Activated CD8-positive, alpha-beta T cell treated with anti-CD3 and anti-CD28 coated beads for 36 hours (primary cell): Measurements from ENCODE around the gene PTPN11. TPM values are rescaled to one million over a fixed set of nuclear protein-coding genes. Genes with fewer than 3 reads are reported as not detected.

Source experiments
- ATAC-seq: fragments of 200-7000 bp; cut with Tn5 transposase; one replicate; pipeline ENCODE4 v1.10.0; 2021; ENCODE audit warnings: mild to moderate bottlenecking, moderate library complexity
- CTCF ChIA-PET: fragments of 350-600 bp; sonication (Branson Sonifier 250); formaldehyde crosslinking; loops from one replicate; lab custom pipeline; 2021; ENCODE audit warnings: antibody characterized with exemption; lab: Charles Lee
- POLR2A ChIA-PET: fragments of 350-600 bp; sonication (Branson Sonifier 250); formaldehyde crosslinking; loops from one replicate; lab custom pipeline; 2021; ENCODE audit warnings: antibody characterized with exemption; lab: Charles Lee
- DNase-seq: peaks from one replicate; pipeline ENCODE4 v3.0.0-alpha.2; 2020
- H3K27ac Mint-ChIP-seq: one replicate; pipeline ENCODE4 v1.8.0; 2021; ENCODE audit warnings: mild to moderate bottlenecking, mixed read lengths
- H3K27me3 Mint-ChIP-seq: one replicate; pipeline ENCODE4 v1.8.0; 2021; ENCODE audit warnings: mixed read lengths
- H3K36me3 Mint-ChIP-seq: one replicate; pipeline ENCODE4 v1.8.0; 2021; ENCODE audit warnings: low read depth, mixed read lengths
- H3K4me1 Mint-ChIP-seq: one replicate; pipeline ENCODE4 v1.8.0; 2021; ENCODE audit warnings: low read depth, mixed read lengths
- H3K4me3 Mint-ChIP-seq: one replicate; pipeline ENCODE4 v1.8.0; 2021; ENCODE audit warnings: mild to moderate bottlenecking, moderate library complexity, mixed read lengths
- H3K9me3 Mint-ChIP-seq: one replicate; pipeline ENCODE4 v1.8.0; 2021; ENCODE audit warnings: mixed read lengths
- intact Hi-C: fragments of 100-400 bp; cut with micrococcal nuclease; formaldehyde crosslinking; loops from one replicate; pipeline ENCODE4 v1.10.0; 2022
- total RNA-seq, 2 experiments: library from RNA; stranded (reverse); gene quantifications; one replicate each; pipeline ENCODE4 v1.2.3, GENCODE V29; 2021
- TF ChIP-seq, protein P1 (sequence below): fragments of 200-600 bp; IDR thresholded peaks from one replicate; pipeline ENCODE4 v1.8.0; 2022; ENCODE audit warnings: antibody characterized with exemption, mild to moderate bottlenecking

Gene PTPN11
- total RNA-seq, 2 experiments from 2014 or later = 131 to 142 TPM

DNA sequence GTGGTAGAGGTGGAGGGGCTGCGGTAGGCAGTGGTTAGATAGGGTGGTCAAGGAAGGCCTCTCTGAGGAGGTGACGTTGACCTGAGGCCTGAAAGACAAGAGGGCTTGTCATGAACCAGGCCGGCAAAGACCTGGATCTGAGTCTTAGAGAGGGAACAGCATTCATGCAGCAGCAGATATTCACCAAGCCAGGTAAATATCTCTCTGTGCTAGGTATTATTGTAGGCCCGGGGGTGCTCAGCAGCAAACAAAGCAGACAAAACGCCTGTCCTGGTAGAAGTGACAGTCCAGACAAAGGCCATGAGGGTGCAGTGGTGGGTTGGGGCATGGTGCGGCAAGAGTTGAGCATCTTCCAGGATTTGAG lies 117.6 kb downstream of the PTPN11 start:
- TF ChIP-seq, protein P1, sequence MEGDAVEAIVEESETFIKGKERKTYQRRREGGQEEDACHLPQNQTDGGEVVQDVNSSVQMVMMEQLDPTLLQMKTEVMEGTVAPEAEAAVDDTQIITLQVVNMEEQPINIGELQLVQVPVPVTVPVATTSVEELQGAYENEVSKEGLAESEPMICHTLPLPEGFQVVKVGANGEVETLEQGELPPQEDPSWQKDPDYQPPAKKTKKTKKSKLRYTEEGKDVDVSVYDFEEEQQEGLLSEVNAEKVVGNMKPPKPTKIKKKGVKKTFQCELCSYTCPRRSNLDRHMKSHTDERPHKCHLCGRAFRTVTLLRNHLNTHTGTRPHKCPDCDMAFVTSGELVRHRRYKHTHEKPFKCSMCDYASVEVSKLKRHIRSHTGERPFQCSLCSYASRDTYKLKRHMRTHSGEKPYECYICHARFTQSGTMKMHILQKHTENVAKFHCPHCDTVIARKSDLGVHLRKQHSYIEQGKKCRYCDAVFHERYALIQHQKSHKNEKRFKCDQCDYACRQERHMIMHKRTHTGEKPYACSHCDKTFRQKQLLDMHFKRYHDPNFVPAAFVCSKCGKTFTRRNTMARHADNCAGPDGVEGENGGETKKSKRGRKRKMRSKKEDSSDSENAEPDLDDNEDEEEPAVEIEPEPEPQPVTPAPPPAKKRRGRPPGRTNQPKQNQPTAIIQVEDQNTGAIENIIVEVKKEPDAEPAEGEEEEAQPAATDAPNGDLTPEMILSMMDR = no peak
- peaks cover 3% of the 10 kb centered on the region for H3K4me1 Mint-ChIP-seq
- peaks cover 2% of the 10 kb centered on the region for H3K27me3 Mint-ChIP-seq
- H3K9me3 Mint-ChIP-seq = no peaks in the 10 kb centered on the region
- ChIA-PET POLR2A (no interaction called here), CTCF (no interaction called here)
- no peaks in the 10 kb centered on the region for H3K36me3 Mint-ChIP-seq
- intact Hi-C loops = no loop called here
- H3K27ac Mint-ChIP-seq = no peak overlapping the region
- DNase-seq (no peak), ATAC-seq (no peak)
- no peak overlapping the region for H3K4me3 Mint-ChIP-seq

DNA sequence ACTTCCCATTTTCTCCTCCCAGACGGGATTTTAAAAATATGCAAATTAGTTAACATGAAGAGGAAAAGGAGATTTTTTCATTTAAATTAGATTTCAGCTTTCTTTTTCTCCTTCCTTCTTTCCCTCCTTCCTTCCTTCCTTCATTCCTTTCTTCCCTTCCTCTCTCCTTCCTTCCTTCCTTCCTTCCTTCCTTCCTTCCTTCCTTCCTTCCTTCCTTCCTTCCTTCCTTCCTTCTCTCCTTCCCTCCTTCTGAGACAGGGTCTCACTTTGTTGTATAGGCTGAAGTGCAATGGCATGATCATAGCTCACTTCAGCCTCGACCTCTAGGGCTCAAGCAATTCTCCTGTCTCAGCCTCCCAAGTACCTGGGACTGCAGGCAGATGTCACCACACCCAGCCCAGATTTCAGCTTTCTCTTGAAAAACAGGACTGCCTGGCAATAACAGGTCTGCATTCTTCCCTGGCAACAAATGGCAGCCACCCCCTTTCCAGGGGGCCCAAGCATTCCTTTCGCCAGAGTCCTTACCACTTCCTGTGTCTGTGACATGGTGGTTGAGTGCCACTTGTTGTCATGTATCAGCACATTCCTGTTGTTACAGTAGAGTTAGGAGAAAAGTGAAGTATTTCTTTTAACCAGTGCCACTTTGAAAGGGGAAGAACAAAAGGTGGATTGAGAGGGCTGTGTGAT lies 119.1 kb downstream of the PTPN11 start:
- intact Hi-C loops = no loop called here

DNA sequence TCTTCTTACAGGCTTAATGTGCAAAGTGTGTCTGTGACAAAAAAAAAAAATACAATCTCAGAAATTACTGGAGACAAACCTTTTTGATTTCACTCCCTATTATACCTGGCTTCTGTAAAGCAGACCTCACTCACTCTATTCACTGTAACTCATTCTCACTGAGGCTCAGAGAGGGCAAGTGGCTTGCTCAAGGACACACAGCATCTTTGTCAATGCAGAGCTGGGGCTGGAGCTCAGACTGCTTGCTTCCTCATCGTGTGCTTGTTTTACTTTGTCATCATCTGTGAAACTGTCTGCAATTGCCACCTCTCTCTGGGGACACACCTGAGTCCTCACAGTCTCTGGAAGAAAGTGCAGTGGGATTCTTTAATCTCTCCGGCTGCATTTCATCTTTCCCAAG lies 120.0 kb downstream of the PTPN11 start:
- no peak for ATAC-seq
- TF ChIP-seq, protein P1 = no peak
- H3K36me3 Mint-ChIP-seq = no peaks in the 10 kb centered on the region
- POLR2A ChIA-PET = no interaction called here
- H3K27ac Mint-ChIP-seq = no peak overlapping the region
- no peaks in the 10 kb centered on the region for H3K9me3 Mint-ChIP-seq
- no peak overlapping the region for H3K4me3 Mint-ChIP-seq
- intact Hi-C loops = no loop called here
- H3K4me1 Mint-ChIP-seq = peaks cover 3% of the 10 kb centered on the region
- H3K27me3 Mint-ChIP-seq = peaks cover 3% of the 10 kb centered on the region
- CTCF ChIA-PET = no interaction called here
- no peak for DNase-seq

More for the DNA sequence above, 119.1 kb downstream of the PTPN11 start:
- peaks cover 3% of the 10 kb centered on the region for H3K27me3 Mint-ChIP-seq
- H3K9me3 Mint-ChIP-seq = no peaks in the 10 kb centered on the region
- ChIA-PET POLR2A (interaction anchor here (0.6 kb wide), 2 partner anchors 741 to 1112 kb away, joined by 3 to 4 read pairs; no protein-coding TSS in a partner anchor), CTCF (interaction anchor here (0.6 kb wide), 1 partner anchor 127 kb away, joined by 3 read pairs; no protein-coding TSS in a partner anchor)
- no peak for ATAC-seq
- no peak overlapping the region for H3K27ac Mint-ChIP-seq
- peaks cover 3% of the 10 kb centered on the region for H3K4me1 Mint-ChIP-seq
- H3K4me3 Mint-ChIP-seq = no peak overlapping the region
- DNase-seq = no peak
- H3K36me3 Mint-ChIP-seq = no peaks in the 10 kb centered on the region
- TF ChIP-seq, protein P1 = no peak

DNA sequence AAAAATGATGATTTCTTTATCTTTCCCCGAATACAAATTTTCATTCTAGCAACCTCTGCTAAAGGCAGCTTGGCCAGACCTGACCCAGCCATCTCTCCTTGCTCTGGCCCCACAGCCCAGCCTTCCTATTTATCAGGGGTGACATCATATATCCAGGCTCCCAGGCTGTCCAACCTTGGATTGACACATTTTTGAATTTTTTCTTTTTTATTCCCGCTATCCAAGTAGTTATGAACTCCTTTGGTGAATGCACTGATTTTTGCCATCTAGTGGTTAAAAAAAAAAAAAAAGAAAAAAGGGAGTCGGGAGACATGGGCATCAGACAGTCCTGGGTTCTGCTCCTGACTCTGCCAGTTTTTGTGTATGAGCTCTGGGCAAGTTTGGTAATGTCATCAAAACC lies 120.5 kb downstream of the PTPN11 start:
- Mint-ChIP-seq H3K36me3 (no peaks in the 10 kb centered on the region), H3K27me3 (peaks cover 5% of the 10 kb centered on the region), H3K4me1 (peaks cover 3% of the 10 kb centered on the region), H3K9me3 (no peaks in the 10 kb centered on the region), H3K4me3 (no peak overlapping the region), H3K27ac (no peak overlapping the region)
- CTCF ChIA-PET = no interaction called here
- POLR2A ChIA-PET = no interaction called here
- TF ChIP-seq, protein P1 = no peak
- intact Hi-C loops = no loop called here
- no peak for DNase-seq
- ATAC-seq = no peak

DNA sequence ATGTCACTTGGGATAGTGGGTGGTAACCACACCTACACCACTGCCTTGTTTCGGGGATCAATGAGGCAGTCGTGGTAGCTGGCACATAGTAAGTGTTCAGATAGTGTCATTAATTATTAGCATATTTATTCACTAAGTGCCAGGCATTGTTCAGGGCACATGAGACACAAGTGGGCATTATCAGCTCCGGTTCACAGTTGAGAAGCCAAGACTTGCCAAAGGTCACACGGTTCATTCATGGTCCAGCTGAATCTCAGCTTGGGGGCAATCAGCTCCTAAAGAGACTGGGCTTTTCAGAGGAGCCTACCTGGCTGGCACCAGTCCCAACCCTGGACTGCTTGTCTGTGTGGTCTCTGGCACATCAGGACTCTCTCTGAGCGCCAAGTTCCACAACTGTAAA lies 121.3 kb downstream of the PTPN11 start:
- no peak overlapping the region for H3K27ac Mint-ChIP-seq
- ChIA-PET POLR2A (no interaction called here), CTCF (no interaction called here)
- no peaks in the 10 kb centered on the region for H3K9me3 Mint-ChIP-seq
- peaks cover 5% of the 10 kb centered on the region for H3K27me3 Mint-ChIP-seq
- H3K4me1 Mint-ChIP-seq = peaks cover 3% of the 10 kb centered on the region
- TF ChIP-seq, protein P1 = no peak
- DNase-seq (no peak), ATAC-seq (no peak)
- no peaks in the 10 kb centered on the region for H3K36me3 Mint-ChIP-seq
- no peak overlapping the region for H3K4me3 Mint-ChIP-seq
- intact Hi-C loops = no loop called here
